ENCODE data around the gene TBCD.

DNA sequence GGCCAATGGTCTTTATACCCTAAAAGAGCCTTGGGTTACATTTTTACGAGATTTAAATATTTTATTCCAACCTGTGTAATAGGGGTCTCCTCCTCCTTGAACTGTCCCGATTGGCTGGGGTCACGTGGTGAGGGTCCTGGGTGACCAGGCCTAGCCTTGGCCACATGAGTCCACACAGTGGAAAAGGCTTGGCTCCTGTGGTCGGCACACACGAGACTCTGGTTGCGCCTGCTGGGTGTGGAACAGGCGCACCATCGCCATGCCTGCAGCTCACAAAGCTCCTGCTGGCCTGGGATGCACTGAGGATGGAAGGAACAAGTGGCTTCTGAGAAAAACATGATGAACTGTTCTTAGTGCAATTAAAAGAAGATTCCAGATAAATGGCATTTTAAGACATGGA, 191.9 kb downstream of the TBCD start:
- TF ChIP-seq, protein P1, sequence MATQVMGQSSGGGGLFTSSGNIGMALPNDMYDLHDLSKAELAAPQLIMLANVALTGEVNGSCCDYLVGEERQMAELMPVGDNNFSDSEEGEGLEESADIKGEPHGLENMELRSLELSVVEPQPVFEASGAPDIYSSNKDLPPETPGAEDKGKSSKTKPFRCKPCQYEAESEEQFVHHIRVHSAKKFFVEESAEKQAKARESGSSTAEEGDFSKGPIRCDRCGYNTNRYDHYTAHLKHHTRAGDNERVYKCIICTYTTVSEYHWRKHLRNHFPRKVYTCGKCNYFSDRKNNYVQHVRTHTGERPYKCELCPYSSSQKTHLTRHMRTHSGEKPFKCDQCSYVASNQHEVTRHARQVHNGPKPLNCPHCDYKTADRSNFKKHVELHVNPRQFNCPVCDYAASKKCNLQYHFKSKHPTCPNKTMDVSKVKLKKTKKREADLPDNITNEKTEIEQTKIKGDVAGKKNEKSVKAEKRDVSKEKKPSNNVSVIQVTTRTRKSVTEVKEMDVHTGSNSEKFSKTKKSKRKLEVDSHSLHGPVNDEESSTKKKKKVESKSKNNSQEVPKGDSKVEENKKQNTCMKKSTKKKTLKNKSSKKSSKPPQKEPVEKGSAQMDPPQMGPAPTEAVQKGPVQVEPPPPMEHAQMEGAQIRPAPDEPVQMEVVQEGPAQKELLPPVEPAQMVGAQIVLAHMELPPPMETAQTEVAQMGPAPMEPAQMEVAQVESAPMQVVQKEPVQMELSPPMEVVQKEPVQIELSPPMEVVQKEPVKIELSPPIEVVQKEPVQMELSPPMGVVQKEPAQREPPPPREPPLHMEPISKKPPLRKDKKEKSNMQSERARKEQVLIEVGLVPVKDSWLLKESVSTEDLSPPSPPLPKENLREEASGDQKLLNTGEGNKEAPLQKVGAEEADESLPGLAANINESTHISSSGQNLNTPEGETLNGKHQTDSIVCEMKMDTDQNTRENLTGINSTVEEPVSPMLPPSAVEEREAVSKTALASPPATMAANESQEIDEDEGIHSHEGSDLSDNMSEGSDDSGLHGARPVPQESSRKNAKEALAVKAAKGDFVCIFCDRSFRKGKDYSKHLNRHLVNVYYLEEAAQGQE (IDR thresholded peaks at IDR 0.05; ENCODE audit: borderline replicate concordance): no peak
- no peak for TF ChIP-seq EP300 (conservative IDR thresholded peaks at IDR 0.05; ENCODE audit: poor library complexity, severe bottlenecking)
- TF ChIP-seq EZH2 (IDR thresholded peaks at IDR 0.05; ENCODE audit: borderline replicate concordance, insufficient read depth, low read length, poor library complexity, severe bottlenecking): no peak
- no peak for TF ChIP-seq MXI1 (conservative IDR thresholded peaks at IDR 0.05; ENCODE audit: poor library complexity, severe bottlenecking)

All from neural cell (in vitro differentiated cells).